Effector memory CD4-positive, alpha-beta T cell (primary cell): ENCODE data around the gene FLNB.

ENCODE experiments used
- DNase-seq, 3 donors: peaks; one replicate each; pipeline ENCODE4 v3.0.0-alpha.2; 2020
- H3K27ac ChIP-seq: 2 replicates; pipeline ENCODE4 v1.7.0; 2013; ENCODE audit warnings: mild to moderate bottlenecking, low read length, moderate library complexity; ENCODE audit not compliant: insufficient read depth, poor library complexity, severe bottlenecking
- H3K27me3 ChIP-seq: replicated peaks from 2 replicates; pipeline ENCODE4 v1.7.0; 2013; ENCODE audit warnings: mild to moderate bottlenecking, low read length; ENCODE audit not compliant: insufficient read depth, control insufficient read depth, poor library complexity, severe bottlenecking
- H3K36me3 ChIP-seq: 2 replicates; pipeline ENCODE4 v1.7.0; 2013; ENCODE audit warnings: mild to moderate bottlenecking, low read length, moderate library complexity; ENCODE audit not compliant: control insufficient read depth, insufficient read depth
- H3K4me1 ChIP-seq: 2 replicates; pipeline ENCODE4 v1.7.0; 2013; ENCODE audit warnings: low read length, mild to moderate bottlenecking; ENCODE audit not compliant: control insufficient read depth, insufficient read depth, poor library complexity, severe bottlenecking
- H3K4me3 ChIP-seq: 2 replicates; pipeline ENCODE4 v1.7.0; 2013; ENCODE audit warnings: low read length, low read depth, mild to moderate bottlenecking; ENCODE audit not compliant: insufficient read depth, poor library complexity, severe bottlenecking
- H3K9me3 ChIP-seq: 2 replicates; pipeline ENCODE4 v1.7.0; 2013; ENCODE audit warnings: mild to moderate bottlenecking, low read length, moderate library complexity; ENCODE audit not compliant: control insufficient read depth

Gene FLNB

DNA sequence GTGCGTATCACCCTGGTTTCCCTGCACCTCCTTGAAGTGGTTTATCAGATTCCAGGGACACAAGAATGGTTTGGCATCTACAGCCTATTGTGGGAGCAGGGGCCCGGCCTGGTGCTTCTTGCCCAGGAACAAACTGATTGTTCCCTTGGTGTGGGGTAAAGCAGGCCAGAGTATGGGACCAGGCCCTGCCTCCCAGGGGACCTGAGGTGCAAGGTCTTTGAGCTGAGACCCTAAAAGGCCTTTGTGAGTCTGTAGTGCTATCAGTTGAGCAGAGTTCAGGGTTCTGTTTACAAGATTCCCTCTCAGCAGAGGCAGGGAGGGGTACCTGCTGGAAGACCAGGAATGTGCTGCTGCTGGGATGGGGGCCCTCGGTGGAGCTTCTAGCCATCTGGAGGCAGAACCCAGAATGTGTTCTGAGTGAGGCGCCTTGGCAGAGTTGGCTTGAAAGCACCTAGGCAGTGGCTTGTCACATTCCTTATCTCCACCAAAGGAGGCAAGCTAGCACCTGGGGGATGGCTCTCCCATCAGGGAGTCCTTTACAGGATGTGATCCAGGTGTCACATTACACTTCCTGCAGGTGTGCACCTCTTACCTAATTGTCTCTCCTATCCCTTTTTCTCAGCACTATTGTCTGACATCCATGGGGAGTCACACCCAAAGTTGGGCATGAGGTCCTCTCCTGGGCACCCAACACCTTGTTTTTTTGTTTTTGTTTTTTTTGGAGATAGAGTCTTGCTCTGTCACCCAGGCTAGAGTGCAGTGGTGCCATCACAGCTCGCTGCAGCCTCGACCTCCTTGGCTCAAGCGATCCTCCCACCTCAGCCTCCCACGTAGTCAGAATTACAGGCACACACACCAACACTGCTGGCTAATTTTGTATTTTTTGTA is 13.1 kb downstream of the FLNB start:
- H3K4me3 ChIP-seq = no peak overlapping the region
- no peak for DNase-seq
- H3K9me3 ChIP-seq = no peaks in the 10 kb centered on the region
- H3K27ac ChIP-seq = no peak overlapping the region
- no peaks in the 10 kb centered on the region for H3K36me3 ChIP-seq
- no peaks in the 10 kb centered on the region for H3K27me3 ChIP-seq
- H3K4me1 ChIP-seq = no peaks in the 10 kb centered on the region

DNA sequence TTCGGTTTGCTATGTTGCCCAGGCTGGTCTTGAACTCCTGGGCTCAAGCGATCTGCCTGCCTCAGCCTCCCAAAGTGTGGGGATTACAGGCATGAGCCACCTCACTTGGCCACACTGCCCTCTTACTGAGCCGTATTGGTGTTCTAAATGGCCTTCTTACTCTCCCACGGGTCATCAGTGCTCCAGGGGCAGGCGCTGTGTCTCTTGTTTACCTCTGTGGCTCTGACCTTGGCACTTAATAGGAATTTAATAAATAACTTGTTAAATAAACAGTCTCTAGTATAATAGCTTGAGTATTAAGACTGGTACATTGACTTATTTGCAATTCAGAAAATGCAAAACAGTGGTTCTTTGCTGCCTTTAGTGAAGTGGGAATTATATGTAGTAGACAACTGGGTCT is 13.7 kb downstream of the FLNB start:
- no peak overlapping the region for H3K27ac ChIP-seq
- no peak for DNase-seq
- no peak overlapping the region for H3K4me3 ChIP-seq
- H3K9me3 ChIP-seq = no peaks in the 10 kb centered on the region
- no peaks in the 10 kb centered on the region for H3K27me3 ChIP-seq
- H3K36me3 ChIP-seq = no peaks in the 10 kb centered on the region
- H3K4me1 ChIP-seq = no peaks in the 10 kb centered on the region

DNA sequence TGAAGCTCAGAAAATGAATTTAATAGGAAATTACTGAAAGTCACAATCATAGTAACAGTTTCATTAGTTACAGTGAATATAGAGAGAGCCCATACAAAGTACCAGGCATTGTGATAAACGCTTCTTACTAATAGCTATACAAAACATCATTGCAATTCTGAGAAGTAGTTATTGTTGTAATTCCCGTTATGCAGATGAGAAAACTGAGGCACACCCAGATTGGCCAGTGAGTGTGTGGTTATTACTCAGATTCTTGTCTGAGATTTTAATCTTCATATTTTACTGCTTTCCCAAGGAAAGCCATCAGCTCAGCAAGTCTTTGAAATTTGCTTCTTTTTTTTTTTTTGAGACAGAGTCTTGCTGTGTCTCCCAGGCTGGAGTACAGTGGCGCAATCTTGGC is 14.3 kb downstream of the FLNB start:
- Histone ChIP-seq H3K9me3 (no peaks in the 10 kb centered on the region), H3K27ac (no peak overlapping the region), H3K4me3 (no peak overlapping the region), H3K4me1 (no peaks in the 10 kb centered on the region), H3K27me3 (no peaks in the 10 kb centered on the region), H3K36me3 (no peaks in the 10 kb centered on the region)
- DNase-seq = no peak

DNA sequence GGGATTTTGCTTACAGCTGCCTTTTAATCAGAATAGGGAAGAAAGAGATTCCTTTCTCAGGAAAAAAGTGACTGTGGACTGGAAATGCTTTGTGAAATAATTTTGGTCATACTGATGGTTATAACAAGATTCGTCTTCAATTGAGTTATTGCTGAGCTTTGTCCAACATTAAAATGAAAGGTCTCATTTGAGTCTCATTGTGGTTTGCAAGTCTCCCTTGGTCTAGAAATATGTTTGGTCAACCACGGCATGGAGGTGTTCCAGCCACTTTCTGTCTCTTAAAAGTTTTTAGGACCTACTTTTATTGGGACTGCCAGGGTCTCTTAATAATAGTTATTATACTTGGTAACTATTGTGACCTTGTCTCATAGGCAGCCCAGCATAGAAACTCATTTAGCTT is 15.3 kb downstream of the FLNB start:
- Histone ChIP-seq H3K36me3 (no peaks in the 10 kb centered on the region), H3K4me1 (no peaks in the 10 kb centered on the region), H3K27me3 (no peaks in the 10 kb centered on the region), H3K4me3 (no peak overlapping the region), H3K9me3 (no peaks in the 10 kb centered on the region), H3K27ac (no peak overlapping the region)
- no peak for DNase-seq

DNA sequence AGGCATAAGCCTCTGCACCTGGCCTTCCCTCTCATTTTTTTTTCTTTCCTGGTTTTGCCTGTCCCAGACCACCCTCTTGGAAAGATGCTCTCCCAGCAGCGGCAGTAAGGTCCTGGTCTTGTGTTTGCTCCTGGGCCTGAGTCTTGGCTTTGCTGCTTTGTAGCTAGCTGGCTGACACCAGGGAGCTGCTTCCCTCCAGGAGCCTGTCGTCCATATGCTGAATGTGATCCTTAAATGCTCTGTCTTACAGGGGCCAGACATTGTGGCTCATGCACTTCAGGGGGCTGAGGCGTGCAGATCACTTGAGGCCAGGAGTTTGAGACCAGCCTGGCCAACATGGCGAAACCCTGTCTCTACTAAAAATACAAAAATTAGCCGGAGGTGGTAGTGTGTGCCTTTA is 17.2 kb downstream of the FLNB start:
- Histone ChIP-seq H3K4me1 (no peaks in the 10 kb centered on the region), H3K9me3 (no peaks in the 10 kb centered on the region), H3K36me3 (no peaks in the 10 kb centered on the region), H3K27me3 (no peaks in the 10 kb centered on the region), H3K27ac (no peak overlapping the region), H3K4me3 (no peak overlapping the region)
- DNase-seq = no peak

DNA sequence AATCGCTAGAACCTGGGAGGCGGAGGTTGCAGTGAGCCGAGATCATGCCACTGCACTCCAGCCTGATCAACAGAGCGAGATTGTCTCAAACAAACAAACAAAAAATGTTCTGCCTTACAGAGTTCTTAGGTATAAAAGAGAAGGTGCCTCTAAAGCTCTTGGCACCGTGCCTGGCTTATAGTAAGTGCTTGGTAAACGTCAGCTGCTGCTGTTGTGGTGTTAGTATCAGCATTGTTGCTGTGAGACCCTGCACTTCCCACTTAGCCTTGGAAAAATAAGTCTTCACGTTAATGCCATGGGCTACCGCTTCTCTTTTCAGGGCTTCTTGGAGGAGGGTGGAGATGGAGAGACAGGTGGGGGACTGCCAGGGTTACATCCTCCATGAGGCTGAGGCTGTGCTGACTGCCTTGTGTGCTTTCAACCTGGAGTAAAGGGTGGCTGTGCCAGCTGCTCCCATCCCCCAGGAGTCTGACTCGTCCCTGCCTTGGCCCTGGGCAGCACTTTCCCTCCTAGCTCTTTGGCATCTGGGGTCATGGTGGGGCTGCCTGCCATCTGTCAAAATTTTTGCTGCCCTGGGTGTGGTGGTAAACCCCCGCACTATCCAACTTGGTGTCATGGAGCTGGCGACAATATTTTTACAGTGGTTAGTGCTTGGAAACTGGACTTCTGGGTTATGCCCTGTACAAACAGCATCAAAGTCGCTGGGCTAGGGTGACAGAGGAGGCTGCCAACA is 17.8 kb downstream of the FLNB start:
- no peak for DNase-seq
- Histone ChIP-seq H3K27ac (no peak overlapping the region), H3K4me3 (no peak overlapping the region), H3K4me1 (no peaks in the 10 kb centered on the region), H3K36me3 (no peaks in the 10 kb centered on the region), H3K27me3 (no peaks in the 10 kb centered on the region), H3K9me3 (no peaks in the 10 kb centered on the region)

DNA sequence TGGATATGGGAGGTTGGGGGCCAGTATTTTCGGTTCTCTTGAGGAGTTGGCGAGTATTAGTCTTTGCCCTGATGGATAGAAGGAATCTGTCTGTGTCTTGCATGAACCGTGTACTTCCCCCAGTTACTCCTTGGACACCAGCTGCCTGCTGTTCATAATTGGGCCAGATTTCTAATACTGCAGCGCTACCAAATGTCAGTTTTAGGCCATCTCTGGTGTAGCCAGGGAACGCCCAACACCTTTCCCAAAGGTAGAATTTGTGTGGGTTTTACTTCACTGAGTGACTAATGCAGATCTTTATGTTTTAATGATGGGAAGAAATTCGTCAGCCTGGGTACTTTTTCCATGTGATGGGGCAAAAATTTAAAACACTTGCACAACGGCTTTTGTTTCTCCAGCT is 18.4 kb downstream of the FLNB start:
- Histone ChIP-seq H3K27ac (no peak overlapping the region), H3K27me3 (no peaks in the 10 kb centered on the region), H3K36me3 (no peaks in the 10 kb centered on the region), H3K4me1 (no peaks in the 10 kb centered on the region), H3K4me3 (no peak overlapping the region), H3K9me3 (no peaks in the 10 kb centered on the region)
- DNase-seq = no peak

DNA sequence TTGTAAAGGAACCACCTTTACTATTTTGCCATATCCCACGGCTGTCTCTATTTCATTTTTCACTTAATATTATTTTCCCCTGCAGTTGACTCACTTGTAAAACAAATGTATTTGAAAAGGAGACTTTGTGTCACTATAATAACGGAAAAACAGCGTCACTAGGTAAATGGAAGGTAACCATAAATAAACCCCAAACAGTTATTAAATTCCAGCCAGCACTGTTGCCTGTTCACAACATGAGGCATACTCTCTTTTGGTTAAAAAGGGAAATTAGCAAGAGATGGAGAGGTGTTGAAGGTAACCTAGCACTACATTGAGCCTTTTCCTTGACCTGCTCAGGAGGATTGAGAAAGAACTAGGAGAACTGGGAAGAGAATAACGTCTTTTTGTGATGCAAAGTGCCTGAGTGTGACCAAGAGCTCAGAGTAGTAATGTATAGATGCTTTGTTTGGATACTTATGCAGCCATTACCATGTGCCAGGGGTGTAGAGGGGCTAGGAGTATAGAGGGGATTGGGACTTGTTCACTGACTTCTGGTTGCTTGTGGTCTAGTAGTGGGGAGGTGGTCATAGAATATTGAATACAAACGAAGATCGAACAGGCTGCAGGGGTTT is 19.6 kb downstream of the FLNB start:
- H3K4me1 ChIP-seq = no peaks in the 10 kb centered on the region
- no peaks in the 10 kb centered on the region for H3K27me3 ChIP-seq
- no peak overlapping the region for H3K4me3 ChIP-seq
- no peak overlapping the region for H3K27ac ChIP-seq
- no peaks in the 10 kb centered on the region for H3K9me3 ChIP-seq
- H3K36me3 ChIP-seq = no peaks in the 10 kb centered on the region
- no peak for DNase-seq

DNA sequence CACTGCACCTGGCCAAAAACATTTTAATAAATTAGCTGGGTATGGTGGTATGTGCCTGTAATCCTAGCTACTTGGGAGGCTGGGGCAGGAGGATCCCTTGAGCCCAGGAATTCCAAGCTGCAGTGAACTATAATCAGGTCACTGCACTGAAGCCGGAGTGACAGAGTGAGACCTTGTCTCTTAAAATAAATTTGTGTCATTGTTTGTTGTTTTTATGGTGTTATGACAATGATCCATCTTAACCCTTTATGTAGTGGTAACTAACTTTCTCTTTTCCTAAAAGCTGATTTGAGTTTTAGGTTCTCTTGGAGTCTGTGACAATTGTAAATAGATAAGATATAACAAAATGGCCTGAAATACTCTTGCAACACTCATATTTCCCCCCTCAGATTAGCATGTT is 20.7 kb downstream of the FLNB start:
- Histone ChIP-seq H3K4me1 (no peaks in the 10 kb centered on the region), H3K9me3 (no peaks in the 10 kb centered on the region), H3K4me3 (no peak overlapping the region), H3K27me3 (no peaks in the 10 kb centered on the region), H3K27ac (no peak overlapping the region), H3K36me3 (no peaks in the 10 kb centered on the region)
- no peak for DNase-seq
